HG03558 (cell line): ENCODE data around the gene PLPP1.

Source experiments
- ATAC-seq: cut with Tn5 transposase; IDR thresholded peaks from one replicate; pipeline ENCODE4 v1.9.1; 2021; ENCODE audit warnings: moderate number of reproducible peaks; ENCODE audit not compliant: unreplicated experiment; ENCODE audit errors: extremely low read depth

Gene PLPP1

DNA sequence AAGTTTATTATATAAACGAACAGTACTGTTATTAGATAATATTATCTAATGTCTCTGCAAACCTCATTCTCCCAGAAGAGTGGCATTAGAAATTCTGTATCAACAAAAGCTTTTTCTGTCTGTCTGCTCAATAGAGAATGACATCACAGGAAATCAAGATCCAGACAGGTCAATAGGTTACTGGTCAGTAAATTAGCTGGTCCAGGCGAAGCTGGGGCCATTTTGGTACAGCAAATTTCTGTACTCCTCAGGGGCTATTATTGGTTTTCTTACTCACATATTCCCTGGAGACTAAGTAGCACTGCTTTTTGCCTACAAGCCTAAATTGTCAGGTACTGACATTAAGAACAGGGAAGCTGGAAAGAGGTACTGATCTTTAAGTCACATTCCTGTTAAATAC lies 80.5 kb downstream of the PLPP1 start:
- no peak for ATAC-seq

DNA sequence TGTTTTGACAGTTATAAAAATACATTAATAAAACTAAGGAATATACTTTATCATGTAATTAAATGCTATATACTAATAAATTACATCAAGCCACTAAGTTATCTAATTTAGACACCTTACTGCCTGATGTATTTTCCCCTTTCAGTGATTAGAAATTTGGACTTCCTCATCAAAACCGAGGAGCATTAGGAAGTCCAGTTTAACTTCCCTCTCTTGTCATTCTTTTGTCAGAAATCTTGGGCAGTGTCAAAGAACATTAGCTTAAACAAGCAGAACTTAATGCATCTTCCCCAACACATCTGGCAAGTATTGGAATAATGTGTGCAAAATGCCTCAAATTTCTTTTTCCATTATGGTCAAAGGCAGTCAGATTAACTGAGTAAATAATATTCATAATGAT lies 81.6 kb downstream of the PLPP1 start:
- ATAC-seq: no peak

DNA sequence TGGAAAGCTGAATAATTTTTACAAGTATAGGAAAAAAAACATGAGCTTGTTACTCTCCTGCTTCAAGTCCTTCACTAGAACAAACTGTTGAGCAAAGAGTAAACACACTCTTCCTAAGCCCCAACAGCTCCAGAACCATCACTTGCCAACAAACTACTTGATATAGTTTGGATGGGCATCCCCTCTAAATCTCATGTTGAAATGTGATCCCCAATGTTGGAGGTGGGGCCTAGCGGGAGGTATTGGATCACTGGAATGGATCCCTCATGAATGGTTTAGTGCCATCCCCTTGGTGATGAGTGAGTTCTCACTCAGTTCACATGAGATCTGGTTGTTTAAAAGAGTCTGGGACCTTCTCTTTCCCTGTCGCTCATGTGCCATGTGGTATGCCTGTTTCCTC lies 82.8 kb downstream of the PLPP1 start:
- ATAC-seq: no peak

DNA sequence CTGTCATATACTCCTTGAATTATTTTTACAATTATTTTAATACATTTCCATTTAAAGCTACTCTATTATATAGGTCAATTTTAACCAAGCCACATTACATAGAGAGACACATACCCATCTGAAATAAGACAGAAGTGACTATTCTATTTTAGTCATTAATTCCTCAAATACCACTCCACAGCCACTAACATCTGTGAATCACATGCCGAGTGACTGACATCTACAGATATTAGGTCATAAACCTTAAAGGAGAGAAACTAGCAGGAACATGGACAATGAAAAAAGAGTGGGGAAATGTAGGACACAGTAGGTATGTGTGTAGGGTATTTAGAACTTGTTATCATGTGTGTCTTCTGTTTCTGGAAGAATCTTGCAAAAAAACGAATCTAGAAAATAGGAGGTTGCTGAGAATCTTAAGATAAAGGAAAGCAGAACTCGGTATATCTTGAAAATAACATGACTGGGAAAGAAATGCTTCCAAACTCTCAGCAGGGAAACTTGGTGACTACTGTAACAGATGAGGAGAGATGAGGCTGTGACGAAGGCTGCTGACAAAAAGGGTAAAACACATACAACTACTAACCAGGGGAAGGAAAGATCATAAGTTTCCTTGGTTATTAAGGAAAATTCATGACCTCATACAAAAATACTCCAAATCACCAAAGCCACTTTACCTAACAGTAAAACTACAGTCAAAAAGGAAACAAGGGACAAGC lies 84.6 kb downstream of the PLPP1 start:
- no peak for ATAC-seq

DNA sequence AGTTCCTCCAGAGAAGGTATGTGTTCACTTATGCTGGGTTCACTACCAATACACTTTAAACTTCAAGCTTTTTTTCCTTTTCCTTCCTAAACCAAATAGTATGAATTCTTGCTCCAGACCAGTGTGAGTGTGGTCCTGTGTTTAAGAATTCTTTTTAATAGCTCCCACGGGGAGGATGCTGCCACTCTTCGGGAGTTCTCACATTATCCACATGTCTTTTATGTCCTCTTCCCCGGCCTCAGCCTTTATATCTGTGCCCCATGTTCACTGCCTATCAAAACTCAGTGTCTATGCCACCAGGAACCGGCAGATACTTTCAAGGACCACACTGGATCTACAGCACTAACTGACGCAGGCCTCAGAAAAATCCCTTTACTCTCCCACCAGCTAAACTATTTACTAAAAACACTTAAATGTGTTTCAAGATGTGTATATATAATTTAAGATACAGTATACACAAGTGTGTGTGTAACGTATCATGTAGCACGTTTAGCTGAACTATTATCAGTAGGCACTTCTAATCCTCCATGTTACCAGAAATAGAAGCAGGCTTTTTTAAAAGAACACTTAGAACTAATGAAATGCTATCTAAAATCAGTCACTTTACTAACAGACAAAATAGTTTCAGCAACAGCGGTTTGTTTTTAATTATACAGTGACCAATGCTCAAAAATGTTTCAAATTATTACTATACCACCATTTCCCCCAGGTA lies 88.0 kb downstream of the PLPP1 start:
- ATAC-seq: no peak

DNA sequence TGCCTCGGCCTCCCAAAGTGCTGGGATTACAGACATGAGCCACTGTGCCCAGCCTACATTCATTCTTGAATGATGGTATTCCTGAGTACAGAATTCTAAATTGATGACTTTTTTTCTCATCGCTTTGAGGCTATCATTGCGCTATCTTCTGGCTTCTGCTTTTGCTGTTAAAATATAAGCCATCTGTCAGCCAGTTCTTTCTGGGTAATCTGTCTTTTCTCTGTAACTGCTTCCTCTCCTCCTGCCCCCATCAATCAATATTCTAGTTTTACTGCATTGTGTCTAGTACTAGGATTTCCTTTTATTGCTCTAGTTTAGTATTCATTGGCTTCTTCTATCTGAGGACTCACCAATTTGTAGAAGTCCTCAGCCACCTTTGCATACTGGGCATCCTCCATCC lies 89.0 kb downstream of the PLPP1 start:
- no peak for ATAC-seq

DNA sequence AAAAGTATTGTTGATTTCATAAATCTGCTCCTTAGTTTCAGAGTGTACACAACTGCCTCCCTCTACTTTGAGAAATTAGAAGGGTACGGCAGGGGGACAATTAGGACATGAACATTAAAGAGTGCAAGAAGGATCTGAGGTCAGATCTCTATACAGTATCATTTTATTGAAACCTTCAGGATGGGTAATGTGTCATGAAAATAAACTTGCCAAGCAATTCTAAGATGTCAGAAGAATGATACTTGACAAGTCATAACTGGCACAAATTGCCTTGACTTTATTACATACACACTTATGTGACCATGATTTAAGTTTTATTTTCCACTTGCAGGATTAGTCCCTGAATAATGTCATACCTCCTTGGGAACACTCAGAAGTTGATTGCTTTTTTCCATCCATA lies 92.8 kb downstream of the PLPP1 start:
- no peak for ATAC-seq

DNA sequence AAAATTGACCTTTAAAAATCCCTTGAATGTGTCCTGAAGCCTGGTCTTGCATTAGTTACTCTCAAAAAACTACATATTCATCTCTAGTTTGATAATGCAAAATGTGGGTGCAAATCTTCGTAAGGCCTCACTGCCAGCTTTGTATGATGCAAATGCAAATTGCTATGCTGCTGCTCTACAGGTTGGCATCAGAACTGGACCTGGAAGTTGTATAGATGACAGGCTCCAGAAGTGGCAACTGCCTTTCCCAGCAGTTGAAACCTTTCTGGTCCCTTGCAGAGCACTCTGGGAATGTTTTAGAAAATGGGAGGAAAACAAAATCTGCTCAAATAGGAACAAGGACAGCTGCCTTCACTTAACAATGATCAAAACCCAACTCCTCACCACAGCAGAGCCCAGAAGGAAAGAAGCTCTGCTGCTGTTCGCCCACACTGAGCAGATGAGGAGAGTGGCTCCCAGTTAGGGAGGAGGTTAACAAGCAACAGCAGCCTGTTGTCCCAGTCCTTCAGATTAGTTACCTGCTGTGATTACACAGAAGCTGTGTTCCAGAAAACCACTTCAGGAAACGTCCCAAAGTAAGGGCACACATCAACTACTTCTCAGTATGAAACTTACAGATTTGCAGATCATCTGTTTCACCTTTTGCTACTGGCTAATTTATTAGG lies 93.5 kb downstream of the PLPP1 start:
- no peak for ATAC-seq

DNA sequence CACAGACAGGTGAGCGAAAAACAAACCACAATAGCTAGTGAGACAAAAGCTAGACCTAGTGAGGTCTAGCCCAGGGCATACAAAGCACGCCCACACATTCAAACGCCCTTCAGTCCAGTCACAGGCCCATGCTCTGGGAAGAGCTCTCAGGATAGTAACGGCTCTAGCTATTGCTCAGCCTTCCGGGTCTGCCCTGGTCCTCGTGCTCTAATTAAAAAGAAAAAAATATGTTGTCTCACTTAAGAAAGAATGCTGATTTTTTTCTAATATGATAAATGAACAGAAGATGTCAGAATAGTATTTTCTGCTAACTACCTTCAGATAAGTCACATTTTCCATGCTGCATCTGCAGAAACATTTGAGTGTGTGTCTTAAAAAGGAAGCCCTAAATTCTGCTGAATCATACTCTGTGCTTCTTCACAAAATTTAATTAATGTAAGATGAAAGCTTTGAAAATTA lies 94.5 kb downstream of the PLPP1 start:
- no peak for ATAC-seq

DNA sequence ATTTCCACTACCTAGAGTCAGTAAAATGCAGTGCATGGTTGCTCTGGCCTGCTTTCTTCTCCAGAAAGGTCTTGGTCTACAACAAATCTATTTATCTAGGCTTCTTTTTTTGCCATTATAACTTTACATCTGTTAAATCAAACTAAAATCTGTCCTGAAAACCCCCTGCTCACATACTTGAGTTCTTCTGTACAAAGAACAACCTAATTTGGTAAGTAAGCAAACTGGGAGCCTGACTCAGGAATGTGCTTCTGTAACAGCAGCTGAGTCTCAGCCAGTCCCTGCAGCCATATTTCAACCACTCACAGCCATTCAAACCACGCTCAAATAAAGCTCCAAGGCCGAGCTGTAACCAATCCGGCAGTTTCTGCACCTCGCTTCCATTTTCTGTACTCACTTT lies 95.8 kb downstream of the PLPP1 start:
- ATAC-seq: no peak

DNA sequence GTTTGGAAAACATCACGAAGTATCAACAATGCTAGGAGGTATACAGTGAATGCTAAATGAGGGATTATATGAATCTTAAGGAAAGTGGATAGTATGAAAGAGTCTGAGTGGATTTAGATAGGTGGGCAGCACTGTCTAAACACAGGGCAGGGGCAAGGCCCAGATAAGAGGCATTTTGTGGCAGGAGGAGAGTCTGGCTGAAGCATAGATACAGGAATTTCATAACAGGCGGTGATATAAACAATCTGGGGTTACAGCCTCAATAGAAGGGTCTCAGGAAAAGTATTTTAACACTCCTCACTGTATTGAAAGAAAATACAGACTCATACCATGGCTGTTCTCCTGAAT lies 96.9 kb downstream of the PLPP1 start:
- ATAC-seq: no peak

DNA sequence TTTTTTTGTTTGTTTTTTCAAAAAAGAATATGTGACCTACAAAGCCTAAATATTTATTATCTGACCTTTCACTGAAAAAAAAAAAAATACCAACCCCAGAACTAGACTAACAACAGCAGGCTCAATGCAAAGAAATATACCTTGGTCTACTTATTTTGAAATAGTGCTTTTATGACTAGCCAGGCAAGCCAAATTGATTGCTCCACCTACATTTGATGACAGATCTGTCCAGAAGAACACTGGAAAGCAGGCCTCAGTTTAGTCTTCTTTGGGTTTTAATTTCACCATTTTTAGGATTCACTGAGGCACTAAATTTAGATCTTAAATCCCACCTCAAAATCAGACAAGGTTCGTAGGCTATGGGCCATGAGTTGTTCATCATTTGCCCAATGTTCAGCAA lies 97.3 kb downstream of the PLPP1 start:
- no peak for ATAC-seq

DNA sequence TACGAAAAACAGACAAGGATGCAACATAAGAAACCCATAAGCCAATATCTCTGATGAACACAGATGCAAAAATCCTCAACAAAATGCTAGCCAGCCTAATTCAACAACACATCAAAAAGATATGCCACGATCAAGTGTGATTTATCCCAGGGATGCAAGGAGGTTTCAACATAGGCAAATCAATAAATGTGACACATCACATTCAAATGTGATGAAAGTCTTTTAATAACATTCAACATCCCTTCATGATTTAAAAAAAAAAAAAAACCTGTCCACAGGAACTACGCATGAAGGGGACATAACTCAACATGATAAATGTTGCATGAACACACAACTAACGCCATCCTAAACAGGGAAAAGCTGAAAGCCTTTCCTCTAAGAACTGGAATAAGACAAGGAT lies 102.2 kb downstream of the PLPP1 start:
- no peak for ATAC-seq

DNA sequence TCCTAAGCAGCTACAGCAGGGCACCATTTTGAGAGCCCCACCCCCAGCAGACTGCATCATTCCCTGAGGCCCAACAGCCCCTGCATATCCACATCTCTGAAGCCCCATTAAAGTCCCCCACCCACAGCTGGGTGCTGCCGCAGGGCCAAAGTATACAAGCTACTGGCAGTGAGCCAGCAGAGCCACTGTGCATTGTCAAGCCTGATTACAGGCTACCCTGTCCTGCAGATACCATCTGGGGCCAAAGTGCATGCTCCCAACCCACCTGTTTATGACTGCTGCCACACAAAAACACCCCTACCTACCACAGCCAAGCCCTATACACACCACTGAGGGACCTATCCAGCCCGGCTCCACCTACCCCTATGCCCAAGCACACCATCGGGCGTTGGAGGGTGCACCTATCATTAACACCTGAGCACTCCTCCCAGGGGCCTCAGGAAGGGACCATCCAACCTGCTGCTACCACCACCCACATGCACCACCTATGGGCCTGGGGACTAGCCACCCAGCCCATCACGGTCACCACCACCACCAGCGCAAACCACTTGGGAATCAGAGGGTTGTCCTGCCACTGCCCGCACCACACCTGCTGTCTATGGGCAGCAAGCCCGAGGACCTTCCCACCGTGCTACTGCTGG lies 105.0 kb downstream of the PLPP1 start:
- ATAC-seq: no peak

DNA sequence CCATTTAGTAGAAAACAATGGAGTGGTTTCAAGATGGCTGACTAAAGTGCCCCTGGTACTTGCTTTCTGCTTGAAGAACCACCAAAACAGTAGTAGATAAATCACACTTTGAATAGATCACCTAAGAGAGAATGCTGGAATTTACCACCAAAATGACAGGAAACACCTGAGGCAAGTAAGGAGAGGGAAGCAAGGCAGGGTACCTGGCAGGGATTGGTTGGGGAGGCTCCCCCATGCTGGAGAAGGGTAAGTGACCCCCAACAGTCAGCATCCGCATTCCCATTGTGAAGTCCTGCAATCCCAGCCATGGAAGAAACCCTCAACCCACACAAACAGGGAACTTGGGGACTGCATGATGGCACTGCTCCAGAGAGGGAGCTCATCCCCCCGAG lies 105.5 kb downstream of the PLPP1 start:
- no peak for ATAC-seq

DNA sequence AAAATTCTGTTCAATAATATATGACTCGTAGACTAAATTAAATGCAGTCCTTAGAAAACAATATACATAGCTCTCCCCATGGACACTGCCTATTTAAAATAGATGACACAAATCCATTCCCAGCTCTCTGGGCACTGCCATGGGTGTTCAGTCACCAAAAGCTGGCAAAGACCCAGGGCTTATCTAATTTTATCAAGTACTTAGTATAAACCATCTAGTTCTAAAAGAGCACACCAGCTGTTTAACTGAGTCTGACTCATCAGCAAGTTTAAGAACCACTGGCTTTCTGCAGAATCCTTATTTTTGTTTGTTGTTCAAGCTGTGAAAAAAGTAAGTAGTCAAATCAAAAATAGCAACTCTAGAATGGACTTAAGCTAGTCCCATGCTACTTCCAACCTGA lies 107.6 kb downstream of the PLPP1 start:
- ATAC-seq: no peak

DNA sequence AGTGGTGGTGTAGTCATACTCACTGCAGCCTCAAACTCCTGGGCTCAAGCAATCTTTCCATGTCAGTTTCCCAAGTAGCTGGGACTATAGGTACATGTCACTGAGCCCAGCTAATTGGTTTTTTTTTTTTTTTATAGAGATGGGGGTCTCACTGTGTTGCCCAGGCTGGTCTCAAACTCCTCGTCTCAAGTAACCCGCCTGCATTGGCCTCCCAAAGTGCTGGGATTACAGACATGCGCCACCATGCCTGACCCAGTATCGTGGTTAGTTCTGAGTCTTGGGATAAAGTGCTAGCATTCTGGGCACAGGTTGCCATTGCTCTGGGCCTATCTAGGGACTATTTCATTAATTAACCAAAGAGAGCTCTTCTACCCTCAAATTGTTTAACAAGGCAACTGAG lies 108.3 kb downstream of the PLPP1 start:
- no peak for ATAC-seq

DNA sequence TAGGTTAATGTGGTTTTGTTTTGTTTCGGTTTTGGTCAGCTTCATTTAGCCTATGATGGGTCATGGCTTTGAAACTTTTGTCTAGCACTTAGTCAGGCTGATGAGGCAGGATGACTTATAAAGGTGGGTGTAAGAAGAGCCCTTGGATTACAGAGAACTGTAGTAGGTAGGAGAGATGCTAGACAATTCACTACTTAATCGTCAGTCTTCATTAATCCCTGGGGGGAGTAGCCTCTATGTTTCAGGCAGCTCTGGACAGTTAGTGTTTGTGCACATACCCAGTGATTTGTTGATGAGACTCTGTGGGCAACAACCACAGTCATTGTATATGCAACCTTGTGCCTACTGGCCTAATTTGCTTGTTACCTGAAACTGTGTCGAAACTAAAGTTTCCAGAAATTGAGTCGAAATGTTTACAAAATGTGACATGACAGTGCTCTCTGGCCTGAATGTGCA lies 113.7 kb downstream of the PLPP1 start:
- peak; percentile 85 for ATAC-seq

DNA sequence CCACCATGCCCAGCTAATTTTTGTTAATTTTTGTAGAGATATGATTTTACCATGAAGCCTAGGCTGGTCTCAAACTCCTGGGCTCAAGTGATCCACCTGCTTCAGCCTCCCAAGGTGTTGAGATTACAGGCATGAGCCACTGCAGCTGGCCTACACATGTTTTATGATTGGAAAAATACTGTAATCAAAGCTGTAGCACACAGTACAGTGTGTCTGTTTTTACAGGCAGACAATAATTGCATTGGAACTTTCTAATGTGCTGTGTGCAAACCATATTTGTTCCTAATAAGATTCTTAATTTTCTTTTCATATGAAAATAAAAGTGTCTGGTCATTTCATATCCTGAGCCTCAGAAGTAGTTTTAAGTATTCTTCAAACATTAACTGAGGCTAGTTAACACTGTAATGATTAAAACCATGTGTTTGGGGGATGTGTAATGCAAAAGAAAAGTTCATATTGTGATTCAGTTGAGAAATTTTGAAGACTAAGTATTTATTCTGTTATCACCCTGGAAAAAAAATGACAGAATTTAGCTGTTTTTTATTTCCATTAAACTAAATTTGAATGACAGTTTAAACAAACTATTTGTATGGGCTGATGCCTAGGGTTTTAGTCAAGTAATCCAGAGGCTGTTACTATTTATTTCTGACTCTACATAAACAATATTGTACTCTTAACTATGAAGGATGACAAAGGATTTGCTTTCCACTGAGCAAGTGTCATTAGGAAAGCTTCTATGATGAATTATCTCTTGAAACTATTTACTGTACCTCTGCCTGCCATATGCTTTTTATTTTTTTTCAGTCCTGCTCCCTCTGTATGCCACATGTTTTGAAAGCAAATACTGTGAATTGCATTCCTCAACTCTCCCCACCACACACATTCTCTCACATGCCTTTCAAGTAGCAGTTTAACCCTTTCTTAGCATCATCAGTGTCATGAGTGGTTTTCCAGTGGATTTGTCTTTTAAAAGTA lies 115.5 kb downstream of the PLPP1 start:
- ATAC-seq: no peak

DNA sequence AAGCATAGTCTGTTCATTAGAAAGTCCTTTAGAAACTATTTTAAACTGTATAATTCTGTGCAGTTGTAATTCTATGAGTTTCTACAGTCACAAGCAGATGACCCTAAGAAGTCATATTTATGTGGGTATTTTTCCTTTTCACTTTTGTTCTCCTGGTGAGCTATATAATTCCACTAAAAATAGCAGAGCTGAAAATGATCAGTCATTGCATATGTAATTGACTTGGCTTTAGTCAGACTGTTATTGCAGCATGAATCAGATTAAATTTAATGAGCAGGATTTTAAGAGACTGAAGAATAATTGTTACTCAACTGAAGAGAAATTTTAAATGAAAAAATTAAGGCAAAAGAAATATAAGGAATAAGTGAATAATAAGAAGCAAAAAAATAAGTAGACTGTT lies 118.5 kb downstream of the PLPP1 start:
- ATAC-seq: no peak
